K562 (cell line): ENCODE measurements around the gene ATPAF2. TPM values are rescaled to one million over a fixed set of nuclear protein-coding genes. Genes with fewer than 3 reads are reported as not detected.
A peak's percentile ranks its signal among the peaks of the same experiment; 100 is the strongest.

Experiments
- BHLHE40 ChIP-seq: IDR thresholded peaks from 2 replicates; pipeline ENCODE4 v1.6.1; 2011; ENCODE audit warnings: low read length, improper control_type of control experiment
- MAFK ChIP-seq: IDR thresholded peaks from 2 replicates; pipeline ENCODE4 v1.6.1; 2011; ENCODE audit warnings: low read length, improper control_type of control experiment
- MTA2 ChIP-seq: fragments of 450-650 bp; IDR thresholded peaks from 2 replicates; pipeline ENCODE4 v1.6.1; 2016; ENCODE audit warnings: low read depth
- ZNF224 ChIP-seq: sonication (generic); formaldehyde crosslinking; IDR thresholded peaks from 2 replicates; pipeline ENCODE4 v1.8.0; 2022; ENCODE audit warnings: mild to moderate bottlenecking, missing genetic modification reagents
- polyA plus RNA-seq, 8 experiments: library from polyadenylated mRNA; depleted of rRNA in 4 of 8; stranded (reverse) in 5 of 8; unstranded in 3 of 8; fragments of >200 nt; fragmentation: Nextera tagmentation in 2 of 8; fragmentation: Illumina TruSeq in 1 of 8; extraction: Ambion mirVana in 2 of 8; extraction: Trizol in 1 of 8; gene quantifications; 2 replicates each; pipeline versions ENCODE4 v1.2.1 to v1.2.3, GENCODE V29; 2011 to 2014; ENCODE audit warnings: inconsistent platforms in 1 of 8, missing spikeins in 1 of 8
- total RNA-seq, 7 experiments: library from RNA; depleted of rRNA in 6 of 7; stranded (reverse); fragments of >200 nt in 6 of 7; fragmentation: Illumina TruSeq in 2 of 7; extraction: Trizol in 2 of 7; gene quantifications; 2 replicates each; pipeline versions ENCODE4 v1.2.1 to v1.2.3, GENCODE V29; 2011 to 2021; ENCODE audit warnings: low replicate concordance in 1 of 7
- TF ChIP-seq, protein P1 (sequence below), 2 experiments: IDR thresholded peaks; 2 replicates each; pipeline ENCODE4 v1.6.1; 2012; ENCODE audit warnings: improper control_type of control experiment in 2 of 2, low read depth in 2 of 2, low read length in 2 of 2, borderline replicate concordance in 1 of 2
- TF ChIP-seq, protein P2 (sequence below): fragments of 250-450 bp; sonication (Bioruptor Pico); IDR thresholded peaks from 2 replicates; pipeline ENCODE4 v1.8.0; 2021; ENCODE audit warnings: moderate library complexity, mild to moderate bottlenecking, inconsistent platforms
- TF ChIP-seq, protein P3 (sequence below), 2 experiments: fragments of 450-650 bp; IDR thresholded peaks; 2 replicates each; pipeline ENCODE4 v1.6.1; 2018; ENCODE audit warnings: mild to moderate bottlenecking in 2 of 2, low read depth in 1 of 2; ENCODE audit not compliant: partially characterized antibody in 2 of 2
- TF ChIP-seq, protein P4 (sequence below), 2 experiments: fragments of 450-650 bp in 1 of 2; sonication (generic) in 1 of 2; formaldehyde crosslinking; conservative IDR thresholded peaks; 2 replicates each; pipeline versions ENCODE4 v1.4.0 to v1.8.1; 2020 to 2022; ENCODE audit warnings: mild to moderate bottlenecking in 1 of 2, missing genetic modification reagents in 1 of 2
- TF ChIP-seq, protein P5 (sequence below), 3 experiments: fragments of 200-800 bp in 1 of 3; fragments of 250-450 bp in 1 of 3; fragments of 450-650 bp in 1 of 3; sonication (Bioruptor Pico) in 1 of 3; sonication (Bioruptor generic) in 1 of 3; formaldehyde crosslinking in 1 of 3; IDR thresholded peaks; 2 replicates each; pipeline versions ENCODE4 v1.6.1 to v1.8.0; 2016 to 2022; ENCODE audit warnings: mild to moderate bottlenecking in 2 of 3, missing genetic modification characterization in 2 of 3, missing compliant biosample characterization in 1 of 3, moderate library complexity in 1 of 3
- TF ChIP-seq, protein P6 (sequence below): fragments of 250-450 bp; sonication (Bioruptor Pico); IDR thresholded peaks from 2 replicates; pipeline ENCODE4 v1.8.0; 2022; ENCODE audit warnings: inconsistent platforms, mild to moderate bottlenecking, moderate library complexity, borderline replicate concordance

The ATPAF2 gene
- total and polyA plus RNA-seq, 9 of the 15 experiments (the other 6 are each of a cell fraction or from before 2014, with no cell fraction given) = 2.1 to 19.2 (median 11.3) TPM

DNA sequence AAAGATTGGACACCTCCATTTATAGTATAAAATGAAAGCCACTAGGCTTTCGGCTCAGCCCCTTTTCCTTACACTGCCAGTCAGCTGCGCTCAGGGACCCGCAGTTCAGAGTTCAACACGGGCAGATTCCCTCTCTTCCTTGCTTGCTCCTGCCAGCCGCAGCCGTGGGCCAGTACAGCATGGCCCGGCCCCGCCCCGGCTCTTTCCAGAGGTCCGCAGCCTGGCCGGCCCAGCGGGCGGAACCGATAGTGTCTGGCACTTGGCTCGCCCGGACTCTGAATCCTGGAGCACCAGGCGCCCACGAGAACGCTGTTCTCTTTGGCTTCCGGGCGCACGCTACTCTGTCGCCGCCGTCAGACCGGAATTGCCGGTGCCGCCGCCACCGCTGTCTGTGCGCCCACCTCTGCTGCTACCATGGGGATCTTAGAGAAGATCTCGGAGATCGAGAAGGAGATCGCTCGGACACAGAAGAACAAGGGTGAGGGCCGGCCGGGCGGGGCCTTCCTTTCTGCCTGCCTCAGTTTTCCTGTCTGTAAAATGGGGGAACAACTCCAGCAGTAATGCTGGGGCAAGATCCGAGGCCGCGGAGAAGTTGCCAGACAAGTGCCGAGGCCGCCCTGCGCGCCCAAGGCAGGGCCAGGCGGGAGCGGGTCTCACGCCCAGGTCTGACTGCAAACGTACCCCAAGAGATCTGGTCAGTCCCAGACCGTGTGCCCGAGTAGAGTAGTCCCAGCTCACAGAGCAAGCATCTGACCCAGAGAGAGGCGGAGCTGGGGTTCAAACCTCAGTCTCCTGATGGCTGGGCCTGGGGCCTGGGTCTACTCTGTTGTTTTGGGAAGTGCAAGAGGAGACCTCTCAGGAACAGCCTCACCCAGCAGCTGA lies 48.9 kb upstream of the ATPAF2 start, which contains the start of gene DRG2 (continued):
- TF ChIP-seq, protein P1, sequence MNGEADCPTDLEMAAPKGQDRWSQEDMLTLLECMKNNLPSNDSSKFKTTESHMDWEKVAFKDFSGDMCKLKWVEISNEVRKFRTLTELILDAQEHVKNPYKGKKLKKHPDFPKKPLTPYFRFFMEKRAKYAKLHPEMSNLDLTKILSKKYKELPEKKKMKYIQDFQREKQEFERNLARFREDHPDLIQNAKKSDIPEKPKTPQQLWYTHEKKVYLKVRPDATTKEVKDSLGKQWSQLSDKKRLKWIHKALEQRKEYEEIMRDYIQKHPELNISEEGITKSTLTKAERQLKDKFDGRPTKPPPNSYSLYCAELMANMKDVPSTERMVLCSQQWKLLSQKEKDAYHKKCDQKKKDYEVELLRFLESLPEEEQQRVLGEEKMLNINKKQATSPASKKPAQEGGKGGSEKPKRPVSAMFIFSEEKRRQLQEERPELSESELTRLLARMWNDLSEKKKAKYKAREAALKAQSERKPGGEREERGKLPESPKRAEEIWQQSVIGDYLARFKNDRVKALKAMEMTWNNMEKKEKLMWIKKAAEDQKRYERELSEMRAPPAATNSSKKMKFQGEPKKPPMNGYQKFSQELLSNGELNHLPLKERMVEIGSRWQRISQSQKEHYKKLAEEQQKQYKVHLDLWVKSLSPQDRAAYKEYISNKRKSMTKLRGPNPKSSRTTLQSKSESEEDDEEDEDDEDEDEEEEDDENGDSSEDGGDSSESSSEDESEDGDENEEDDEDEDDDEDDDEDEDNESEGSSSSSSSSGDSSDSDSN (IDR thresholded peaks at IDR 0.05; ENCODE audit: borderline replicate concordance in 1 of 2, low read depth in 2 of 2, low read length in 2 of 2) = peak; percentile 86 to 97
- TF ChIP-seq, protein P2, sequence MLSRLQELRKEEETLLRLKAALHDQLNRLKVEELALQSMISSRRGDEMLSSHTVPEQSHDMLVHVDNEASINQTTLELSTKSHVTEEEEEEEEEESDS (CRISPR knock-in tag) = no peak
- TF ChIP-seq MTA2 (no peak), BHLHE40 (peak; percentile 48), ZNF224 (no peak), MAFK (no peak)
- TF ChIP-seq, protein P3, sequence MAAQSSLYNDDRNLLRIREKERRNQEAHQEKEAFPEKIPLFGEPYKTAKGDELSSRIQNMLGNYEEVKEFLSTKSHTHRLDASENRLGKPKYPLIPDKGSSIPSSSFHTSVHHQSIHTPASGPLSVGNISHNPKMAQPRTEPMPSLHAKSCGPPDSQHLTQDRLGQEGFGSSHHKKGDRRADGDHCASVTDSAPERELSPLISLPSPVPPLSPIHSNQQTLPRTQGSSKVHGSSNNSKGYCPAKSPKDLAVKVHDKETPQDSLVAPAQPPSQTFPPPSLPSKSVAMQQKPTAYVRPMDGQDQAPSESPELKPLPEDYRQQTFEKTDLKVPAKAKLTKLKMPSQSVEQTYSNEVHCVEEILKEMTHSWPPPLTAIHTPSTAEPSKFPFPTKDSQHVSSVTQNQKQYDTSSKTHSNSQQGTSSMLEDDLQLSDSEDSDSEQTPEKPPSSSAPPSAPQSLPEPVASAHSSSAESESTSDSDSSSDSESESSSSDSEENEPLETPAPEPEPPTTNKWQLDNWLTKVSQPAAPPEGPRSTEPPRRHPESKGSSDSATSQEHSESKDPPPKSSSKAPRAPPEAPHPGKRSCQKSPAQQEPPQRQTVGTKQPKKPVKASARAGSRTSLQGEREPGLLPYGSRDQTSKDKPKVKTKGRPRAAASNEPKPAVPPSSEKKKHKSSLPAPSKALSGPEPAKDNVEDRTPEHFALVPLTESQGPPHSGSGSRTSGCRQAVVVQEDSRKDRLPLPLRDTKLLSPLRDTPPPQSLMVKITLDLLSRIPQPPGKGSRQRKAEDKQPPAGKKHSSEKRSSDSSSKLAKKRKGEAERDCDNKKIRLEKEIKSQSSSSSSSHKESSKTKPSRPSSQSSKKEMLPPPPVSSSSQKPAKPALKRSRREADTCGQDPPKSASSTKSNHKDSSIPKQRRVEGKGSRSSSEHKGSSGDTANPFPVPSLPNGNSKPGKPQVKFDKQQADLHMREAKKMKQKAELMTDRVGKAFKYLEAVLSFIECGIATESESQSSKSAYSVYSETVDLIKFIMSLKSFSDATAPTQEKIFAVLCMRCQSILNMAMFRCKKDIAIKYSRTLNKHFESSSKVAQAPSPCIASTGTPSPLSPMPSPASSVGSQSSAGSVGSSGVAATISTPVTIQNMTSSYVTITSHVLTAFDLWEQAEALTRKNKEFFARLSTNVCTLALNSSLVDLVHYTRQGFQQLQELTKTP (IDR thresholded peaks at IDR 0.05; ENCODE audit: low read depth in 1 of 2, partially characterized antibody in 2 of 2) = peak in 1 of 2 experiments; percentile 38
- TF ChIP-seq, protein P4, sequence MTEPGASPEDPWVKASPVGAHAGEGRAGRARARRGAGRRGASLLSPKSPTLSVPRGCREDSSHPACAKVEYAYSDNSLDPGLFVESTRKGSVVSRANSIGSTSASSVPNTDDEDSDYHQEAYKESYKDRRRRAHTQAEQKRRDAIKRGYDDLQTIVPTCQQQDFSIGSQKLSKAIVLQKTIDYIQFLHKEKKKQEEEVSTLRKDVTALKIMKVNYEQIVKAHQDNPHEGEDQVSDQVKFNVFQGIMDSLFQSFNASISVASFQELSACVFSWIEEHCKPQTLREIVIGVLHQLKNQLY (CRISPR knock-in tag; conservative IDR thresholded peaks at IDR 0.05) = no peak
- TF ChIP-seq, protein P5, sequence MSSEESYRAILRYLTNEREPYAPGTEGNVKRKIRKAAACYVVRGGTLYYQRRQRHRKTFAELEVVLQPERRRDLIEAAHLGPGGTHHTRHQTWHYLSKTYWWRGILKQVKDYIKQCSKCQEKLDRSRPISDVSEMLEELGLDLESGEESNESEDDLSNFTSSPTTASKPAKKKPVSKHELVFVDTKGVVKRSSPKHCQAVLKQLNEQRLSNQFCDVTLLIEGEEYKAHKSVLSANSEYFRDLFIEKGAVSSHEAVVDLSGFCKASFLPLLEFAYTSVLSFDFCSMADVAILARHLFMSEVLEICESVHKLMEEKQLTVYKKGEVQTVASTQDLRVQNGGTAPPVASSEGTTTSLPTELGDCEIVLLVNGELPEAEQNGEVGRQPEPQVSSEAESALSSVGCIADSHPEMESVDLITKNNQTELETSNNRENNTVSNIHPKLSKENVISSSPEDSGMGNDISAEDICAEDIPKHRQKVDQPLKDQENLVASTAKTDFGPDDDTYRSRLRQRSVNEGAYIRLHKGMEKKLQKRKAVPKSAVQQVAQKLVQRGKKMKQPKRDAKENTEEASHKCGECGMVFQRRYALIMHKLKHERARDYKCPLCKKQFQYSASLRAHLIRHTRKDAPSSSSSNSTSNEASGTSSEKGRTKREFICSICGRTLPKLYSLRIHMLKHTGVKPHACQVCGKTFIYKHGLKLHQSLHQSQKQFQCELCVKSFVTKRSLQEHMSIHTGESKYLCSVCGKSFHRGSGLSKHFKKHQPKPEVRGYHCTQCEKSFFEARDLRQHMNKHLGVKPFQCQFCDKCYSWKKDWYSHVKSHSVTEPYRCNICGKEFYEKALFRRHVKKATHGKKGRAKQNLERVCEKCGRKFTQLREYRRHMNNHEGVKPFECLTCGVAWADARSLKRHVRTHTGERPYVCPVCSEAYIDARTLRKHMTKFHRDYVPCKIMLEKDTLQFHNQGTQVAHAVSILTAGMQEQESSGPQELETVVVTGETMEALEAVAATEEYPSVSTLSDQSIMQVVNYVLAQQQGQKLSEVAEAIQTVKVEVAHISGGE (CRISPR knock-in tag; IDR thresholded peaks at IDR 0.05) = peak; percentile 97 to 100 (median 100)
- TF ChIP-seq, protein P6, sequence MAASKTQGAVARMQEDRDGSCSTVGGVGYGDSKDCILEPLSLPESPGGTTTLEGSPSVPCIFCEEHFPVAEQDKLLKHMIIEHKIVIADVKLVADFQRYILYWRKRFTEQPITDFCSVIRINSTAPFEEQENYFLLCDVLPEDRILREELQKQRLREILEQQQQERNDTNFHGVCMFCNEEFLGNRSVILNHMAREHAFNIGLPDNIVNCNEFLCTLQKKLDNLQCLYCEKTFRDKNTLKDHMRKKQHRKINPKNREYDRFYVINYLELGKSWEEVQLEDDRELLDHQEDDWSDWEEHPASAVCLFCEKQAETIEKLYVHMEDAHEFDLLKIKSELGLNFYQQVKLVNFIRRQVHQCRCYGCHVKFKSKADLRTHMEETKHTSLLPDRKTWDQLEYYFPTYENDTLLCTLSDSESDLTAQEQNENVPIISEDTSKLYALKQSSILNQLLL (CRISPR knock-in tag) = no peak
